ENCODE results near the gene AIFM3.
"Not testable (repeated sequence)": the region's sequence is repeated elsewhere in the genome, so short reads cannot be mapped to it uniquely, and the experiment has no call there.

AIFM3 gene

DNA sequence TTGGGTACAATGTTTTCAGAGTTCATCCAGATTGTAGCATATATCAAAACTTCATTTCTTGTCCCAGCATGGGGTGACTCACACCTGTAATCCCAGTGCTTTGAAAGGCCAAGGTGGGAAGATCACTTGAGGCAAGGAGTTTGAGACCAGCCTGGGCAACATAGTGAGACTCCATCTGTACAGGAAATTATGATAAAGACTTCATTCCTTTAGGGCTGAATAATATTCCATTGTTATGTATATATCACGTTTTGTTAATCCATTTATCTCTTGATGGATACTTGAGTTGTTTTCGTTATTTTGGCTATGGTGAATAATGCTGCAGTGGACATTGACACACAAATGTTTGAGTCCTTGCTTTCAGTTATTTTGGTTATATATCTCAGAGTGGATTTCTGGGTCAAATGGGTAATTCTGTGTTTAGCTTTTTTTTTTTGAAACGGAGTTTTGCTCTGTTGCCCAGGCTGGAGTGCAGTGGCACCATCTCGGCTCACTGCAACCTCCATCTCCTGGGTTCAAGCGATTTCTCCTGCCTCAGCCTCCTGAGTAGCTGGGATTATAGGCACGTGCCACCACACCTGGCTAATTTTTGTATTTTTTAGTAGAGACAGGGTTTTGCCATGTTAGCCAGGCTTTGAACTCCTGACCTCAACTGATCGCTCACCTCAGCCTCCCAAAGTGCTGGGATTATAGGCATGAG is 24.7 kb upstream of the AIFM3 start:
- not testable (repeated sequence) for DNase-seq

- DNase-seq: no peak
Measured at GRCh38 chr22:20943104-20943933, 23.7 kb upstream of the AIFM3 start.

DNA sequence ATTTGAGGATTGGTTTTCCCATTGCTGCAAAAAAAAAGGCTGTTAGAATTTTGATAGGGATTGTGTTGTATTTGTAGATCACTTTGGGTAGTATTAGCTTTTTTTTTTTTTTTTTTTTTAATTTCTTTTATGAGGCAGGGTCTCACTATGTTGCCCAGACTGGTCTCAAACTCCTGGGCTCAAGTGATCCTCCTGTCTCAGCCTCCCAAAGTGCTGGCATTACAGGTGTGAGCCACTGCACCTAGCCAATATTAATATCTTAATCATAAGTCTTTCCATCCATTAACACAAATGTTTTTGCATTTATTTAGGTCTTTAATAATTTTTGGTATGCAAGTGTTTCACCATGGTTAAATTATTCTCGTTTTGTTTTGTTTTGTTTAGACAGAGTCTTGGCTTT is 23.0 kb upstream of the AIFM3 start:
- DNase-seq: no peak

DNA sequence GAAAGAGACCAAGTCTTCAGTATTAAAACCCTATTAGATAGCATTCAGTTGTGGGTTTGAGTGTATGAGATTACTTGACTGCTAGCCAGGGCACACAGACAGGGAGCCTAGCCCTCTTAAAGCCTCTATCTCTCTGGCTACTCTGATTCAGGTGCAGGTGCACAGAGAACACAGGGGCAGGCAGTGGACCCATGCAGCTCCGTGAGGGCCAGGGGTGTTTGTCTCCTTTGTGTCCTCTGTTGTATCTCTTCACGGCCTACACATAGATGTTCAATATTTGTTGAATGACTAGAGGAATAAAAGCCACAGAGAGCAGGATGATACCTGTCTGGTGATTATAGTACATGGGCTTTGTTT is 21.5 kb upstream of the AIFM3 start:
- no peak for DNase-seq

DNA sequence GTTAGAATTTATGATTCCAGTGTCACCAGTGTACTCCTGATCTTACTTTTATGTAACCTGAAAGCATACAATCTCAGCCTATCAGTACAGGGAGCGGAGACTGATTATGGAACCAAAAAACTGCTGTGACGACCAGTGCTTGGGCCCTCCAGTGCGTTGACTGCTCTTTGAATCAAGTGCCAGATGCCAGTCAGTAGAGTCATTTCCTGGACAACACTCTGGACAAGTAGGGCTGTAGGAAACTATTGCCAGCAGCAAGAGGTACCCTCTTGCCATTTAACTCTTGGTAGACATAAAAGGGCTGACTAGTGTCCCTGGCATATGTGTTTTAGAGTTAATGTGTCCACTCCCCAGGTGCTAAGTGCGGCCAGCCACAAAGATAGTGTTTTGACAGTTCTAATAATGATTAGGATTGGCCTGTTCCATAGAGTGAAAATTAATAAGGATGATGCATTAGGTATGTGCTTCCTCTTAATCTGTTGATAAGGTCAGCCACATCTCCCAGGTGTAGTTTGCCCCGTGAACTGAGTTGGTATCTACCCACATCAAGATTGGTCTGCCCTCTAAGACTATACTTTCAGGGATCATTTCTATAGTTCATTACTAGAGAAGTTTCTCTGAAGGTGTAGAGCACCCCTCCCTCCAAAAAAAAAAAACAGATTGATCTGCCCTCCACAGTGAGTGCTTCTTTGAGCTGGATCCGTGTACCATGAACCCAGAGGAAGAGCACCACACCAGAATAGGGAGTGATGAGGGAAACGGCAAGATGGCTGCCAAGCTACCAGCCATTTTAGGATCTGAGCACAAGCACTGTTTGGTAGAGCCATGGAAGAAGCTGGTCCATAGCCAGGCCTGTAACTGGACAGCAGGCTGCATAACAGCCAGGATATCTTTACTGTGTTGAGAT is 20.7 kb upstream of the AIFM3 start:
- DNase-seq: no peak

- DNase-seq: no peak
Measured at GRCh38 chr22:20946991-20947390, 20.1 kb upstream of the AIFM3 start.

GRCh38 chr22:20948450-20948849 is 18.6 kb upstream of the AIFM3 start:
- DNase-seq: no peak

- no peak for DNase-seq
Measured at GRCh38 chr22:20948989-20949388, 18.1 kb upstream of the AIFM3 start.

DNA sequence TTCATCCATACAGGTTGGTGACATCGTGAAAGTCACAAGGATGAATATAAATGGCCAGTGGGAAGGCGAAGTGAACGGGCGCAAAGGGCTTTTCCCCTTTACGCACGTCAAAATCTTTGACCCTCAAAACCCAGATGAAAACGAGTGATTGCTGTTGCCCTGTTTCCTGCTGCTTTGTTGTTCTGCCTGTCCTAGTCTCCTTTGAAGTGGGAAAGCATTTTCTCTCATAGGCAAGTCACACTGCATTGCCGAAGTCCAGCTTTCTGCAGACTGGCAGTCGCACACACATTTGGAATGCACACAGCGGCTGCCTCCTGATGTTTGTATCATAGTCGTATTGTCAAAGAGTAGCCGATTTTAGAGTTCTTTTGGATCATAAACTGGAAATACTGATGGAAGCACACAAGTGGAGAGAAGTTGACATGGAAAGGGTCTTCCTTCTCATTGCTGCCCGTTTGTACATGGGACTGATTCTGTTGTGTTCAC is 17.3 kb upstream of the AIFM3 start:
- DNase-seq: no peak

- no peak for DNase-seq
Measured at GRCh38 chr22:20951151-20951931, 15.7 kb upstream of the AIFM3 start.

DNA sequence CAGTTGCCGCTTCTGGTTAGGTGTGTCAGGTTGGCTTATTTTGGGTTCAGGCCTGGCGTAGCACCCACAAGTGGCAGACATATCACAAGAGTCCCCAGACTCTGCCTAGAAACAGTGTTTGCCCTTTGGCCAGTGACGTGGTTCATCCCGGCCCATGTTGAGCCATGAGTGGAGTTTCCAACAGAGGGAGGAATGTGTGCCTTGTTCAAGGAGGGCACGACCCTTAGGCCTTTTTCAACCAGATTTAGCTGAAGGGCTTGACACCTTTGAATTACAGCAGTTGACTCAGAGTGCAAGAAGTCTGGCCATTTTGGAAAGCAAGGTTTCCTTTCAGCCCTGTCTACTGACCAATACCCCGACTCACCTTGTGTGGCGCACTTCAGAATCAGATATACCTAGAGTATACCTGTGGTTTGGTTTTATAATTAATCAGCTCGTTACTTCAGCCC is 15.1 kb upstream of the AIFM3 start:
- no peak for DNase-seq

DNA sequence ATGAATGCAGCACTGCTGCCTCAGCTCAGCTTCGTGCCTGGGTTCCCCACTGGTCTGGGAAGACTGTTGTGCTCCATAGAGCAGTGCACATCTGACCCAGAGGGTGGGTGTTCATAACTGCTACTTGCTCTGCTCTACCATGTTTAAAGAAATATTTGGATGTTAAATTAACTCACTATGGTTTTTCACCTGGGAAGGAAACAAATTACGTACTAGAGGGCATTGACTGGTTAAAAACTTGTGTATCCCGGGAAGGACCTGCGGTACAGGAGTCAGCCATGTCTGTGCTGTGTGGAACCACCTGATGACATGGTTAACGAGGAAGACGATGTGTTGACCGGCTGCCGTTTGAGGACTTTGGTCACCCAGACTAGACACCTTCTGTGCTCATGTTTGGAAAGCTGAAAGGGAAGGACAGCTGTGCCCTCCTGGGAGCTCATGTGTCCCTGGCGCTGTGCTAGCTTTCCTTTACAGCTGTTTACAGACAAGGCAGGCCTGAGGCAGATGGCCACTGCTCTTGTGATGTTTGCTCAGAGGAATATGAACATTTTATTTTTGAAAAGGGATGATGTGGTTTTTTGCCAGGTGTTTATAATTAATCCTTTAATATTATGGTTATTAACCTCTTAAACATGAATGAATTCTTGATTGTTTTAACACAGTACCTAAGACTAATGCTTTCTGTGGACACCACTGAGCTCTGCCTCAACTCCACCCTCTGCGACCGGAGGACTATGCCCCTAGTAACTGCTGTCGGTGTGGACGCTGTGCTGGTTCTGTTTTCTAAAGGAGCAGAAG is 14.3 kb upstream of the AIFM3 start:
- DNase-seq: no peak

- no peak for DNase-seq
Measured at GRCh38 chr22:20953342-20953608, 13.8 kb upstream of the AIFM3 start.

- DNase-seq: no peak
Measured at GRCh38 chr22:20953668-20954500, 13.2 kb upstream of the AIFM3 start.

DNA sequence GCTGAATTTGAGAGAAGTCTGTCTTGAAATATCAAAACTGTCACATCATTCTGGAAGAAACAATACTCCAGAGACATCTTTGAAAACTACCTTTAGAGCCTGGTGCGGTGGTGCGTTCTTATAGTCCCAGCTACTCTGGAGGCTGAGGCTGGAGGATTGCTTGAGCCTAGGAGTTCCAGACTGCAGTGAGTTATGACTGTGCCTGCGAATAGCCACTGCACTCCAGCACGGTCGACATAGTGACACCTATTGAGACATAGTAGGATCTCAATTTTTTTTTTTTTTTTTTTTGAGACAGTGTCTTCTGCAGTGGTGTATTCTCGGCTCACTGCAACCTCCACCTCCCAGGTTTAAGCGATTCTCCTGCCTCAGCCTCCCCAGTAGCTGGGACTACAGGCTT is 11.5 kb upstream of the AIFM3 start:
- DNase-seq: no peak

DNA sequence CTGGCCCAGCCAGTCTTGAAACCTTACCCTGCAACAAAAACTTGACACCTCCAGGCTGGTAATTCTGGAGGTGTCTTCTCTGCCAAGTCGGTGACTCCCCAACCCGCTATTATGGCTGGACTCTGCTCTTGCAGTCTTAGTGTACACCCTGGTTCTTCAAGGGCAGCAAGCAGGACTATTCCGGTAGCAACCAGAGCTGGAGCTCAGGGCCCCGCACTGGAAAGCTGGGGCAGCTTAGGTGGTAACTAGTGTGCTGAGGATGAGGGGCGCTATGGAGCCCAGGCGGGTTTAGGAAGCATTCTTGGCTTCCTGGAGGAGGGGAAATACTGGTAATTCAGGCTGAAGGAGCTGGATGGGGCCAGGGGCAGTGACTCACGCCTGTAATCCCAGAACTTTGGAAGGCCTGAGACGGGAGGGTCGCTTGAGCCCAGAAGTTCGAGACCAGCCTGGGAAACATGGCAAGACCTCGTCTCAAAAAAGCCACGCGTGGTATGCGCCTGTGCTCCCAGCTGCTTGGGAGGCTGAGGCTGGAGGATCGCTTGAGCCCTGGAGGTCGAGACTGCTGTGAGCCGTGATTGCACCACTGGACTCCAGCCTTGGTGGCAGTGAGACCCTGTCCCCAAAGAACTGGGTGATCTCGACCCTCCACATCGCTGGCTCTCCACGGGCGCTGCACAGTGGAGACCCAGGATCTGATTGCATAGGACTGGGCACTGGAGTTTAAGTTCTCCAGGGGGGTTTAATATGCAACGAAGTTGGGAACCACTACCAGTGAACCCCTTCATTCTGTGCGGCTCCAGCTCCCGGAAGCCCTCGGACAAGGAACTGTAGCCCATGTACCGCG is 10.6 kb upstream of the AIFM3 start:
- DNase-seq: no peak

DNA sequence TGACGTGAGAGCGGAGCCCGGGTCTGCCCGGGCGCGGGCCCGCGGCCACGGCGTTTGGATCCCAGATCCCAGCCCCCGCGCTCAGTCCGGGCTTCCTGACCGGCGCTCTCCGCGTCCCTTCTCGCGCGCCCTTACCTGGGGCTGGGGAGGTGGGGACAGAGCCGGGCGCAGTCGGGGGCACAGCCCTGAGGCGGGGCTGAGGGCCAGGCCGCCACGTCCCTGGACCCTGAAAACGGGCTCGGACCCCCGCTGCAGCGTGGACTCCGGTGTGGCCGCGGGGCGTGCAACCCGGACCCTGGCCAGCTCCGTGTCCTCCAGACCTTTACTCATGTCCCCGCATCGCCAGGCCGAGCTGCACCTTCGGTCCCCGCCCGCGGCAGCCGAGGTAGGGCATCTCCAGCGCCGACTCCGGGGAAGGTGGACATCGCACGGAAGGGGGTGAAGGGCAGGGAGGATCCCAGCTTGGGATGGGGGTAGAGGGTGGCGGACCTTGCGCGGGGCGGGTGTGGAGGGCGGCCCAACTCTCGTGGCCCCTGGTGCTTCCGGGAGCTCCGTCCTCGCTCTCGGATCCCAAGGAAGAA is 9.9 kb upstream of the AIFM3 start:
- DNase-seq: no peak

DNA sequence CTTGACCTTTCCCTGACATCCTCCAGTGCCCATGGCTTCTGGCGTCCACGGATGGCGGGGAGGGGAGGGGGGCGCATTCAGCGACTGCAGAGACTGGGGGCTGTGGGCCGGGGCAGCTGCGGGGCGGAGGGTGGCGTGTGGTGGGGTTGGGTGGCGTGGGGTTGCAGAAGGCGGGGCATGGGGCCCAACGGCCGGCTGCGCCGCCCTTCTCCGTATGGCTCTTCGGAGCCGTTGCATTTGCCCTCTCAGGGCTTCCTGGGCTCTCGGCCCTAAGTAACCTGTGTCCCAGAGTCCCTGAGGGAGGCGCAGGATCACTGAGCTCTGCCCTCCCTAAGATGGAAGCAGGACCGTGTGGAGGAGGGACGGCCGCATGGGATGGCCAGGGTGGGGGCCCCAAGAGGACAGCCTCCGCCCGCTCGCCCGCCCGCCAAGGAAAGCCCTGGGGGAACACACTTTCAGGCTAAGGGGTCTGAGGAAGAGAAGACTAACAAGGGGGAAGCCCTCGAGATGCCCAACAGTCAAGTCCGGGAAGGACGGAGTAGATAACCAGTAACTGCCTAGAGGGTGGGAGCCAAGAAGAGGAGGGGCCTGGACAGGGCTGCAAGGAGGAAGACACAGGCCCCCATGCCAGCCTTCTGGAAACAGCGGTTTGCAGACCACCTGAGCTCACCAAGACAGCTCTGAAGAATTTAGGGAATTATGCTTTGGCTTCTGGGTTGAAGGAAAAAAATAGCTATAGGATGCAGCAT is 9.2 kb upstream of the AIFM3 start:
- no peak for DNase-seq
